H1 (cell line): ENCODE results near the gene ZNF213. TPM values are rescaled to one million over a fixed set of nuclear protein-coding genes. Genes with fewer than 3 reads are reported as not detected.
A peak's percentile ranks its signal among the peaks of the same experiment; 100 is the strongest.

Source experiments
- ATF2 ChIP-seq: IDR thresholded peaks from 2 replicates; pipeline ENCODE4 v1.6.1; 2012; ENCODE audit warnings: low read length, inconsistent platforms
- BACH1 ChIP-seq: IDR thresholded peaks from 2 replicates; pipeline ENCODE4 v1.6.1; 2012; ENCODE audit warnings: low read length, improper control_type of control experiment
- BCL11A ChIP-seq, 2 experiments: IDR thresholded peaks; one replicate each; pipeline ENCODE4 v1.6.1; 2011; ENCODE audit warnings: low read depth in 2 of 2, low read length in 2 of 2, mild to moderate bottlenecking in 2 of 2
- BRCA1 ChIP-seq: IDR thresholded peaks from 2 replicates; pipeline ENCODE4 v1.6.1; 2012; ENCODE audit warnings: low read depth, low read length, improper control_type of control experiment
- CHD1 ChIP-seq: IDR thresholded peaks from 2 replicates; pipeline ENCODE4 v1.6.1; 2012; ENCODE audit warnings: low read depth, low read length, improper control_type of control experiment
- GABPA ChIP-seq: IDR thresholded peaks from 2 replicates; pipeline ENCODE4 v1.6.1; 2011; ENCODE audit warnings: mild to moderate bottlenecking, low read length, moderate library complexity, borderline replicate concordance; ENCODE audit not compliant: insufficient read depth
- JUND ChIP-seq: IDR thresholded peaks from 2 replicates; pipeline ENCODE4 v1.6.1; 2011; ENCODE audit warnings: mild to moderate bottlenecking, improper control_type of control experiment, low read length
- KDM4A ChIP-seq: IDR thresholded peaks from one replicate; pipeline ENCODE4 v1.7.1; 2012; ENCODE audit warnings: low read depth, mild to moderate bottlenecking, moderate library complexity, low read length, inconsistent platforms; ENCODE audit not compliant: severe bottlenecking
- POLR2AphosphoS5 ChIP-seq: IDR thresholded peaks from 2 replicates; pipeline ENCODE4 v1.6.1; 2011; ENCODE audit warnings: low read depth, low read length
- POU5F1 ChIP-seq: IDR thresholded peaks from 2 replicates; pipeline ENCODE4 v1.6.1; 2011; ENCODE audit warnings: low read depth, mild to moderate bottlenecking, low read length, moderate library complexity
- RAD21 ChIP-seq, 2 experiments: IDR thresholded peaks in 1 of 2; conservative IDR thresholded peaks in 1 of 2; 2 replicates each; pipeline ENCODE4 v1.6.1; 2011; ENCODE audit warnings: low read depth in 2 of 2, low read length in 2 of 2, improper control_type of control experiment in 1 of 2, inconsistent platforms in 1 of 2, mild to moderate bottlenecking in 1 of 2, moderate library complexity in 1 of 2
- SIN3A ChIP-seq, 2 experiments: IDR thresholded peaks in 1 of 2; conservative IDR thresholded peaks in 1 of 2; 2 replicates each; pipeline ENCODE4 v1.6.1; 2011 to 2012; ENCODE audit warnings: low read length in 2 of 2, improper control_type of control experiment in 1 of 2, low read depth in 1 of 2, mild to moderate bottlenecking in 1 of 2
- SIRT6 ChIP-seq: IDR thresholded peaks from one replicate; pipeline ENCODE4 v1.7.1; 2012; ENCODE audit warnings: low read length, inconsistent platforms
- SP2 ChIP-seq: IDR thresholded peaks from 2 replicates; pipeline ENCODE4 v1.6.1; 2012; ENCODE audit warnings: mild to moderate bottlenecking, low read length, inconsistent platforms
- SP4 ChIP-seq: IDR thresholded peaks from 2 replicates; pipeline ENCODE4 v1.6.1; 2012; ENCODE audit warnings: low read length, inconsistent platforms
- TEAD4 ChIP-seq: IDR thresholded peaks from 2 replicates; pipeline ENCODE4 v1.6.1; 2012; ENCODE audit warnings: low read depth, low read length, inconsistent platforms, mixed read lengths
- polyA plus RNA-seq, 7 experiments: library from polyadenylated mRNA; depleted of rRNA in 3 of 7; stranded (reverse) in 5 of 7; unstranded in 2 of 7; fragments of >200 nt in 5 of 7; fragments of 200-250 nt in 2 of 7; gene quantifications; 1 replicate in 5 of 7; 2 replicates in 1 of 7; 4 replicates in 1 of 7; pipeline versions ENCODE4 v1.2.1 to v1.2.3, GENCODE V29; 2011 to 2013; ENCODE audit warnings: missing spikeins in 2 of 7, mixed read lengths in 2 of 7
- total RNA-seq: library from RNA; stranded (reverse); fragmentation: NEBNext Ultra II Directional; extraction: Animal tissue kit (Norgen Biotek cat#: 25700); gene quantifications from 2 replicates; pipeline ENCODE4 v1.2.1, GENCODE V29; 2021
- TF ChIP-seq, protein P1 (sequence below): IDR thresholded peaks from 2 replicates; pipeline ENCODE4 v1.6.1; 2012; ENCODE audit warnings: inconsistent platforms

ZNF213 gene
- total and polyA plus RNA-seq, 2 of the 8 experiments (the other 6 are each of a cell fraction or from before 2014, with no cell fraction given) = 1.6 to 6.9 TPM

GRCh38 chr16:3170440-3171180, 35.8 kb downstream of the ZNF213 start (continued):
- TF ChIP-seq JUND (no peak), POLR2AphosphoS5 (no peak), SIRT6 (no peak), CHD1 (no peak), GABPA (no peak), RAD21 (IDR thresholded peaks at IDR 0.05 in 1 of 2, conservative IDR thresholded peaks at IDR 0.05 in 1 of 2; ENCODE audit: low read depth in 2 of 2, low read length in 2 of 2) (no peak), ATF2 (no peak), BCL11A (IDR thresholded peaks at IDR 0.05; ENCODE audit: low read depth in 2 of 2, low read length in 2 of 2) (no peak), SIN3A (conservative IDR thresholded peaks at IDR 0.05 in 1 of 2, IDR thresholded peaks at IDR 0.05 in 1 of 2; ENCODE audit: low read depth in 1 of 2, low read length in 2 of 2) (peak; percentile 80 to 84; a peak in 3 of 4 replicates), BACH1 (no peak), POU5F1 (no peak), SP2 (no peak), BRCA1 (no peak), KDM4A (peak; percentile 1), TEAD4 (no peak), SP4 (no peak)
- TF ChIP-seq, protein P1, sequence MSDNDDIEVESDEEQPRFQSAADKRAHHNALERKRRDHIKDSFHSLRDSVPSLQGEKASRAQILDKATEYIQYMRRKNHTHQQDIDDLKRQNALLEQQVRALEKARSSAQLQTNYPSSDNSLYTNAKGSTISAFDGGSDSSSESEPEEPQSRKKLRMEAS = no peak
